Osteocyte (in vitro differentiated cells): ENCODE measurements around the gene PTPRN2. TPM values are rescaled to one million over a fixed set of nuclear protein-coding genes. Genes with fewer than 3 reads are reported as not detected.

ENCODE experiments used
- DNase-seq: peaks from one replicate; pipeline ENCODE4 v3.0.0; 2021; ENCODE audit warnings: mixed read lengths; ENCODE audit not compliant: unreplicated experiment; ENCODE audit errors: extremely low spot score
- H3K27ac Mint-ChIP-seq: one replicate; pipeline ENCODE4 v1.8.0; 2021; ENCODE audit warnings: mild to moderate bottlenecking, mixed read lengths; ENCODE audit not compliant: unreplicated experiment
- H3K27me3 Mint-ChIP-seq: one replicate; pipeline ENCODE4 v1.8.0; 2021; ENCODE audit warnings: mixed read lengths; ENCODE audit not compliant: unreplicated experiment
- H3K36me3 Mint-ChIP-seq: one replicate; pipeline ENCODE4 v1.8.0; 2021; ENCODE audit warnings: mixed read lengths; ENCODE audit not compliant: unreplicated experiment
- H3K4me1 Mint-ChIP-seq: one replicate; pipeline ENCODE4 v1.8.0; 2021; ENCODE audit warnings: mixed read lengths; ENCODE audit not compliant: unreplicated experiment
- H3K4me3 Mint-ChIP-seq: one replicate; pipeline ENCODE4 v1.8.0; 2021; ENCODE audit warnings: mild to moderate bottlenecking, moderate library complexity, mixed read lengths; ENCODE audit not compliant: unreplicated experiment
- H3K9me3 Mint-ChIP-seq: one replicate; pipeline ENCODE4 v1.8.0; 2021; ENCODE audit warnings: mixed read lengths; ENCODE audit not compliant: unreplicated experiment
- total RNA-seq: library from RNA; stranded (reverse); gene quantifications from 2 replicates; pipeline ENCODE4 v1.2.1, GENCODE V29; 2021
- TF ChIP-seq, protein P1 (sequence below): fragments of 200-600 bp; sonication (generic); IDR thresholded peaks from 2 replicates; pipeline ENCODE4 v1.5.0; 2021; ENCODE audit warnings: antibody characterized with exemption, mild to moderate bottlenecking, moderate library complexity

PTPRN2 gene
- total RNA-seq, 1 donor from 2014 or later: 0.59 TPM

DNA sequence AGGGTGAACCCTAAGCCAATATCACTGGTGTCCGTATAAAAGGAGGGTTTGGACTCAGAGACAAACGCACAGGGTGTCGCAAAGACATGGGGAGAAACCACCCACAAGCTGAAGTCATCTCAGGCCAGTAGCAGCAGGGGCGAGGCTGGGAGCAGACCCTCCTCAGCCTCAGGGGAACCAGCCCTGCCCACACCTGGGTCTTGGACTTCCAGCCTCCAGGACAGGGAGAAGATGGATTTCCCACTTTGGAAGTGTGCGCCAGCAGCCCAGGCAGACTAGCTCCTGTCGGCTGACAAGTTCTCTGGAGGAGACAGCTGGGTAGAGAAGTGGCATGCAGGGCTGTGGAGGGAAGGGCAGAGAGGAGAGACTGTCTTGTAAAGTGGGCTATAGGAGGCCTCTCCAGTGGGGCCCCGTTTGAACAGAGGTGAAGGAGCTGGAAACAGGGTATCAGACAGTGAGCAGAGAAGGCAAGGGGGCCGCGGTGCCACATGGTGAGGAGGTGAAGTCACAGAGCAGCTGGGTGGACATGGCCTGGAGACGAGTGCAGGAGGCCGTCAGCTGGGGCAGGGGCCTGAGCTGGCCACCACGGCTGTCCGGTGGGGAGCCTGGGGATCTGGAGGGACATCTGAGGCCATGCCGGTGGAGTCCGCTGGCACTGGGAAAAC is 475.6 kb downstream of the PTPRN2 start:
- DNase-seq: peak; percentile 81
- H3K4me1 Mint-ChIP-seq: no peaks in the 10 kb centered on the region
- peaks cover 50% of the 10 kb centered on the region for H3K9me3 Mint-ChIP-seq
- TF ChIP-seq, protein P1, sequence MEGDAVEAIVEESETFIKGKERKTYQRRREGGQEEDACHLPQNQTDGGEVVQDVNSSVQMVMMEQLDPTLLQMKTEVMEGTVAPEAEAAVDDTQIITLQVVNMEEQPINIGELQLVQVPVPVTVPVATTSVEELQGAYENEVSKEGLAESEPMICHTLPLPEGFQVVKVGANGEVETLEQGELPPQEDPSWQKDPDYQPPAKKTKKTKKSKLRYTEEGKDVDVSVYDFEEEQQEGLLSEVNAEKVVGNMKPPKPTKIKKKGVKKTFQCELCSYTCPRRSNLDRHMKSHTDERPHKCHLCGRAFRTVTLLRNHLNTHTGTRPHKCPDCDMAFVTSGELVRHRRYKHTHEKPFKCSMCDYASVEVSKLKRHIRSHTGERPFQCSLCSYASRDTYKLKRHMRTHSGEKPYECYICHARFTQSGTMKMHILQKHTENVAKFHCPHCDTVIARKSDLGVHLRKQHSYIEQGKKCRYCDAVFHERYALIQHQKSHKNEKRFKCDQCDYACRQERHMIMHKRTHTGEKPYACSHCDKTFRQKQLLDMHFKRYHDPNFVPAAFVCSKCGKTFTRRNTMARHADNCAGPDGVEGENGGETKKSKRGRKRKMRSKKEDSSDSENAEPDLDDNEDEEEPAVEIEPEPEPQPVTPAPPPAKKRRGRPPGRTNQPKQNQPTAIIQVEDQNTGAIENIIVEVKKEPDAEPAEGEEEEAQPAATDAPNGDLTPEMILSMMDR: no peak
- H3K27ac Mint-ChIP-seq: no peak overlapping the region
- no peaks in the 10 kb centered on the region for H3K27me3 Mint-ChIP-seq
- peaks cover 4% of the 10 kb centered on the region for H3K36me3 Mint-ChIP-seq
- H3K4me3 Mint-ChIP-seq: no peak overlapping the region

DNA sequence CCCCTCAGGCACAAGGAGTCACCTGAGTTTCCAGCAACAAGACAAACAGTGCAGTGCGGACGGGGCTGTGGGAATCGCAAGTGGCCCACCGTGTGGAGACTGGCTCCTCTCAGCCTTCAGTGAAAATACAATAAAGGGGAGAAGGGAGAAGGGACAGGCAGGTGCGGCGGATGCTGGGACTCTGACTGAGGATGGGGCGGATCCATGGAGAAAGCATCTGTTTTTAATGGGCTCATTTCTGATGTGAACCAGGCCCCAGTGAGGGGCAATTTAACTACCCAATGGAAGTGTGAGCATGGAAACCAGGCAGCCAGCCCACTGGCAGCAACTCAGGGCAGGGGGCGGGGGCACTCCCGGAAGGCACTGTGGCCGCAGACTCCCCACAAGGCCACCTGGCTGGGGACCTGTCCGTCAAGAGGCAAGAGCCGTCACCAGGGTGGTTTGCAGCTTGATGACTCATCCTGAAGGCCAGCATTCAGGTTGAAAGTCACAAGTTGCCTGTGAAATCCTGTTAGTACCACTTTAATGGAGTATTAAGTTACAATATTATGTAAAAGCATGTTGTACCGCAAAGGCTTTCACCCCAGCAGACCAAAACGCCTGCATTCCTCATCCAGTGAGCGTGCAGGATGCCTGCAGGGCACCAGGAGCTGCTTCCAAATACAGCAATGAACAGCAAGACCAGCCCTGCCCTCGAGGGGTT is 476.4 kb downstream of the PTPRN2 start:
- no peaks in the 10 kb centered on the region for H3K4me1 Mint-ChIP-seq
- peaks cover 4% of the 10 kb centered on the region for H3K36me3 Mint-ChIP-seq
- TF ChIP-seq, protein P1: no peak
- peaks cover 44% of the 10 kb centered on the region for H3K9me3 Mint-ChIP-seq
- H3K4me3 Mint-ChIP-seq: no peak overlapping the region
- DNase-seq: peak; percentile 76
- no peaks in the 10 kb centered on the region for H3K27me3 Mint-ChIP-seq
- H3K27ac Mint-ChIP-seq: no peak overlapping the region

DNA sequence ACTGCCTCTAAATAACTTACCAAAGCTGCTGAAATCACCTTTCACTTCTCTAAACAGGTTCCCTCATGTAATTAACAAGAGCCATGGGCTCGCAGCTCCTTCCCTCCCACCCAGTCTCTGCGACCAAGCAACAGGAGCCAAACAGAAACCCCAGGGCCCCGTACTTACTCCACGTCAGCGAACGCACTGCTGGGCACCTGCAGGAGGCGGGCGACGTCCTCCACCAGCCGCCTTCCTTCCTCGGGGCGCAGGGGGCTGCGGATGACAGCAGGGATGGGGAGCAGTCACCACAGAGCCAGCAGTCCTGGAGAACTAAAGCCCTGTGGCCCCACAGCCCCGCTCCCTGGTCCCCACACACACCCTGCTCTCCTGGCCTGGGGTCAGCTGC is 477.0 kb downstream of the PTPRN2 start:
- Mint-ChIP-seq H3K27ac (no peak overlapping the region), H3K4me1 (no peaks in the 10 kb centered on the region), H3K4me3 (no peak overlapping the region), H3K36me3 (peaks cover 4% of the 10 kb centered on the region), H3K27me3 (no peaks in the 10 kb centered on the region), H3K9me3 (peaks cover 44% of the 10 kb centered on the region)
- TF ChIP-seq, protein P1: no peak
- DNase-seq: no peak

DNA sequence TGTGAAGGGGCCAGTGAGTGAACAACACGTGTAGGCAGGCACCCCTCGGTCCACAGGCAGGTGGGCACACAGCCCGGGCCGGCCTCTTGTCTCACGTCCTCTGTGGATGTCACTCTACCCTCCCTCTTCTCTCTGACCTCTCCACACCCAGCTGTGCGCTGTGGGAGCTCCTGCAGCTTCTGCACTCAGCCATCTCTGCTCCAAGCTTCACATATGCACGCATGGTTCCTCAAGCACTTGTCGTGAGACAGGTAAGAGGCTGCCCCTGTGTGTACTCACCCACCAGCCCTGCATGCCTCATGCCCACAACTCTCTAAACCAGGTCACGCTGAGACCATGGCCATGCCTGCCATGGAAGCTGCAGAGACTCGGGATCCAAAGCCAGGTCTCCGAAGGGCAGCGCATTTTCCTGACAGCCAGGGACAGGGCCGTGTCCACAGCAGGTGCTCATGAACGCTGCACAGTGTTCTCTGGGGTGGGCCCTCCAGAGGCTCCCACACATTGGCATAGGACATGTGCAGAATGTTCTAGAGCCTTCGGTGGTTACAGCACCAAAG is 477.5 kb downstream of the PTPRN2 start:
- Mint-ChIP-seq H3K9me3 (peaks cover 41% of the 10 kb centered on the region), H3K36me3 (peaks cover 4% of the 10 kb centered on the region), H3K27ac (no peak overlapping the region), H3K4me3 (no peak overlapping the region), H3K4me1 (no peaks in the 10 kb centered on the region), H3K27me3 (no peaks in the 10 kb centered on the region)
- DNase-seq: peak; percentile 77
- TF ChIP-seq, protein P1: no peak

DNA sequence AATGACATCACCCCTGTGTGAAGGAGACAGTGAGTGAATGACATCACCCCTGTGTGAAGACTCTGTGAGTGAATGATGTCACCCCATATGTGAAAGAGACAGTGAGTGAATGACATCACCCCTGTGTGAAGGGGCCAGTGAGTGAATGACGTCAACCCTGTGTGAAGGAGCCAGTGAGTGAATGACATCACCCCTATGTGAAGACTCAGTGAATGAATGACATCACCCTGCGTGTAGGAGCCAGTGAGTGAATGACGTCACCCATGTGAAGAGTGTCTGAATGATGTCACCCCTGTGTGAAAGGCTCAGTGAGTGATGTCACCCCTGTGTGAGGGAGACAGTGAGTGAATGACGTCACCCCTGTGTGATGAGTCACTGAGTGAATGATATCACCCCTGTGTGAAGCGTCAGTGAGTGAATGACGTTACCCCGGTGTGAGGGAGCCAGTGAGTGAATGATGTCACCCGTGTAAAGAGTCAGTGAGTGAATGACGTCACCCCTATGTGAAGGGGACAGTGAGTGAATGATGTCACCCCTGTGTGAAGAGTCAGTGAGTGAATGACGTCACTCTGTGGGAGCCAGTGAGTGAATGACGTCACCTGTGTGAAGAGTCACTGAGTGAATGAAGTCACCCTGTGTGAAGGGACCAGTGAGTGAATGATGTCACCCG is 478.1 kb downstream of the PTPRN2 start:
- no peaks in the 10 kb centered on the region for H3K4me1 Mint-ChIP-seq
- H3K4me3 Mint-ChIP-seq: no peak overlapping the region
- H3K27me3 Mint-ChIP-seq: no peaks in the 10 kb centered on the region
- peaks cover 4% of the 10 kb centered on the region for H3K36me3 Mint-ChIP-seq
- TF ChIP-seq, protein P1: no peak
- peaks cover 35% of the 10 kb centered on the region for H3K9me3 Mint-ChIP-seq
- no peak overlapping the region for H3K27ac Mint-ChIP-seq
- DNase-seq: peak; percentile 64
